Stimulated activated CD4-positive, alpha-beta T cell treated with anti-CD3 and anti-CD28 coated beads, TNF-alpha, amount 100 ng/mL, for 48 hours (primary cell): Measurements from ENCODE around the gene CASR.

ENCODE experiments used
- DNase-seq, 3 donors: peaks; one replicate each; pipeline ENCODE4 v3.0.0-alpha.2; 2020; ENCODE audit warnings: low read depth in 3 of 3

CASR gene

GRCh38 chr3:122214711-122215110 is 31.2 kb downstream of the CASR start:
- no peak for DNase-seq

- no peak for DNase-seq
These were observed 32.3 kb downstream of the CASR start for GRCh38 chr3:122215592-122216298.

DNA sequence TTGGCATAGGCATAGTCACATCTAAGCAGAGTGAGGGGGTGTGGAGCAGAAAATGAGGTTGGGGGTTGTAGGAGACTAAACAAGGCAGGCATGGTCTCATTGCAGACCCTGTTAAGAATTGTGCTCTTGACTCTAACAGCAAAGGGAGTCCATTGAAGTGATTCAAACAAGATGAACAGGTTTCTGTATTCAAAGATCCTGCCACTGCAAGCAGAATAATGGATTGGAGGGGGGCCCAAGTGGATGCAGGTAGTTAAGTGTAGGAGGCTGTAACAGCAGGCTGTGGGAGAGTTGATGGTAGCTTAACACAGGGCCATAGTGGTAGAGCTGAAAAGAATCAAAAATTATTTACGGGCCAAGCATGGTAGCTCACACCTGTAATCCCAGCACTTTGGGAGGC is 34.4 kb downstream of the CASR start:
- DNase-seq: no peak

GRCh38 chr3:122219242-122219872 is 35.9 kb downstream of the CASR start:
- no peak for DNase-seq

DNA sequence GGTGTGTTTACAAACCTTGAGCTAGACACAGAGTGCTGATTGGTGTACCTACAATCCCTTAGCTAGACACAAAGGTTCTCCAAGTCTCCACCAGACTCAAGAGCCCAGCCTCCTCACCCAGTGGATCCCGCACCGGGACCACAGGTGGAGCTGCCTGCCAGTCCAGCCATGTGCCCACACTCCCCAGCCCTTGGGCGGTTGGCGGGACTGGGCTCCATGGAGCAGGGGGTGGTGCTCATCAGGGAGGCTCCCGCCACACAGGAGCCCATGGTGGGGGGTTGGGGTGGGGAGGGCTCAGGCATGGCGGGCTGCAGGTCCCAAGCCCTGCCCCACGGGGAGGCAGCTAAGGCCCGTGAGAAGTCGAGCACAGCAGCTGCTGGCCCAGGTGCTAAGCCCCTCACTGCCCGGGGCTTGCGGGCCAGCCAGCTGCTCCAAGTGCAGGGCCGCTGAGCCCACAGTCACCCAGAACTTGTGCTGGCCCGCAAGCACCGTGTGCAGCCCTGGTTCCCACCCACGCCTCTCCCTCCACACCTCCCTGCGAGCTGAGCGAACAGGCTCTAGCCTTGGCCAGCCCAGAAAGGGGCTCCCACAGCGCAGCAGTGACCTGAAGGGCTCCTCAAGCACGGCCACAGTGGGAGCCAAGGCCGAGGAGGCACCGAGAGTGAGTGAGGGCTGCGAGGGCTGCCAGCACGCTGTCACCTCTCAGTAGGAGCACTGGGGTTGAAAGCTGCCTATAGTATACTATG is 43.7 kb downstream of the CASR start:
- no peak for DNase-seq

DNA sequence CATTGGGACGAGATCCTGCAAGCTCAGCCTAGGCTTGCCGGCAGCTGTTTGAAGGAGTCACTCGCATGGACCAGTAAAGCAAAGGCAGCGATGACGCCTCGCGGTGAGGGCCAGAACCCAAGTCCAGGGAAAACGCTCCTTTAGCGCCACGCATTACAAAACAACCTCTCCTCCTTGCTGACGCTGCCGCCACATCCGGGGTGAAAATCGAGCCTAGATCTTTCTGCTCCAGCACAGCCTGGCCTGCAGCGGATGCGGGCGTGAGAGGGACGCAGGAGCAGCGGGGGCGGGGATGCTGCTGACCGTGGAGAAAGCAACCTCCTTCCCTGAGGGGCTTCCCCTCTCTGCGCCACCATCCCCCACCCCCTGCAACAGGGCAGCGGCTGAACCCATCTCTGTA is 46.7 kb downstream of the CASR start:
- no peak for DNase-seq

- DNase-seq: no peak
These were observed 48.1 kb downstream of the CASR start for GRCh38 chr3:122231465-122232157.

GRCh38 chr3:122232485-122232884 is 49.0 kb downstream of the CASR start:
- DNase-seq: no peak

GRCh38 chr3:122233101-122233952 is 49.9 kb downstream of the CASR start:
- DNase-seq: no peak

- DNase-seq: no peak
These were observed 50.6 kb downstream of the CASR start for GRCh38 chr3:122234117-122234516.

GRCh38 chr3:122235147-122235546 is 51.7 kb downstream of the CASR start:
- no peak for DNase-seq

GRCh38 chr3:122239112-122239511 is 55.6 kb downstream of the CASR start:
- DNase-seq: no peak

DNA sequence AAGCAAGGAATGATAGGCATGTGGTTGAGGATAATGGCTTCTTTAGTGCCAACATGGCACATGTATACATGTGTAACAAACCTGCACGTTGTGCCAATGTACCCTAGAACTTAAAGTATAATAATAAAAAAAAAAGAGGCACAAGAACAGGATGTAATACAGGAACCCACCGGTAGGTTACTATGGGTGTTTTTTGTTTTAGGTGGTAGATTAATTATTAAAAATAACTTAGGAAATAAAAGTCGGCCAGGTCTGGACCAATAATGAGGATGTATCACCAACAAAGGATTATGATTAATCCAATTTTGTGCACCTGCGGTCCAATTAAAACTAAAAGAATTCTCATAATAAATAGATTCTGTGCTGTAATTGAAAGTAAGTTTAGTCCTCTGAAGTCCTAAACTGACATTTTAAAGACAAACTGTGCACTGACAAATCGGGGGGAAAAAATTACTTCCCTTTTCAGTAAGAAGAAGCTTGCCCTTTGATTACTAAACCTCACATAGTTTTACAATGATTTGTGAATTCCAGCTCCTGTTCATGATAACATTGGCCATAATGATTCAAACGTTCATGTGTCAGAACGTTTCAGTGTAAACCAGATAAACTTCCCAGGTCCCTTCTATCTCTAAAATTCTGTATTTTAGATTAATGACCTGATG is 62.2 kb downstream of the CASR start:
- no peak for DNase-seq

- DNase-seq: no peak
These were observed 62.7 kb downstream of the CASR start for GRCh38 chr3:122246199-122246598.

- no peak for DNase-seq
These were observed 63.8 kb downstream of the CASR start for GRCh38 chr3:122247087-122247824.

DNA sequence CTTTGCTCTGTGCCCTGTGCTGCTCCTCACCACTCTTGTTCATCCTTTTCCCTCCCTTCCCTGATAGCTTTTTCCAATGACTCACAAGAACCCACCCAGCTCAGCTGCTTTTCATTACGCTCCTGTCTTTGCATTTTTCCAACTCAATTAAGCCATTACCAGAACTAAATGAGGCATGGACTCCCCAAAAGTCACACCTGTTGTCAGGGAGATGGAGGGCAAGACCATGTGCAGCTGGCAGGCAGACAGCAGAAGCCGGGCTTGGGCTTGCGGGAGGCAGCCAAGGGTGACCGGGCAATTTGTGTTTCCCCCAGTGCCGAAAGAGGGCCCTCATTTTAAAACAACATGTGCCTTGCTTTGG is 64.3 kb downstream of the CASR start:
- DNase-seq: no peak

GRCh38 chr3:122251428-122251827 is 68.0 kb downstream of the CASR start:
- DNase-seq: no peak

GRCh38 chr3:122253581-122253980 is 70.1 kb downstream of the CASR start:
- no peak for DNase-seq

GRCh38 chr3:122255757-122256439 is 72.4 kb downstream of the CASR start:
- no peak for DNase-seq
